Endodermal cell (in vitro differentiated cells): ENCODE measurements around the gene WDR46. TPM values are rescaled to one million over a fixed set of nuclear protein-coding genes. Genes with fewer than 3 reads are reported as not detected.

Source experiments
- DNase-seq: peaks from one replicate; pipeline ENCODE4 v3.0.0-alpha.2; 2017
- H3K27ac ChIP-seq: 2 replicates; pipeline ENCODE4 v1.5.1; 2013; ENCODE audit warnings: mild to moderate bottlenecking, low read depth, low read length, moderate library complexity
- H3K27me3 ChIP-seq: 2 replicates; pipeline ENCODE4 v1.6.1; 2013; ENCODE audit warnings: mild to moderate bottlenecking, low read length, moderate library complexity; ENCODE audit not compliant: insufficient read depth, control insufficient read depth, poor library complexity, severe bottlenecking
- H3K36me3 ChIP-seq: 2 replicates; pipeline ENCODE4 v1.7.0; 2013; ENCODE audit warnings: mild to moderate bottlenecking, low read length, moderate library complexity; ENCODE audit not compliant: control insufficient read depth, insufficient read depth
- H3K4me1 ChIP-seq: one replicate; pipeline ENCODE4 v1.7.0; 2013; ENCODE audit warnings: low read length; ENCODE audit not compliant: control insufficient read depth, insufficient read depth
- H3K4me3 ChIP-seq: 2 replicates; pipeline ENCODE4 v1.5.1; 2013; ENCODE audit warnings: mild to moderate bottlenecking, low read length, moderate library complexity
- H3K9ac ChIP-seq: 2 replicates; pipeline ENCODE4 v1.6.1; 2013; ENCODE audit warnings: mild to moderate bottlenecking, low read length, moderate library complexity; ENCODE audit not compliant: poor library complexity, severe bottlenecking; ENCODE audit errors: extremely low read depth
- H3K9me3 ChIP-seq: 2 replicates; pipeline ENCODE4 v1.6.1; 2013; ENCODE audit warnings: mild to moderate bottlenecking, low read length, moderate library complexity; ENCODE audit not compliant: control insufficient read depth
- H3K27ac Mint-ChIP-seq: 2 replicates; pipeline ENCODE4 v1.8.0; 2020; ENCODE audit warnings: mixed read lengths
- H3K27me3 Mint-ChIP-seq: 2 replicates; pipeline ENCODE4 v1.8.0; 2021; ENCODE audit warnings: mild to moderate bottlenecking, mixed read lengths; ENCODE audit not compliant: insufficient read depth
- H3K36me3 Mint-ChIP-seq: 2 replicates; pipeline ENCODE4 v1.8.0; 2020; ENCODE audit warnings: low read depth, mixed read lengths
- H3K4me1 Mint-ChIP-seq: 2 replicates; pipeline ENCODE4 v1.8.0; 2020; ENCODE audit warnings: mixed read lengths
- H3K4me3 Mint-ChIP-seq: 2 replicates; pipeline ENCODE4 v1.8.0; 2020; ENCODE audit warnings: mild to moderate bottlenecking, moderate library complexity, mixed read lengths
- H3K9me3 Mint-ChIP-seq: 2 replicates; pipeline ENCODE4 v1.8.0; 2020; ENCODE audit warnings: mild to moderate bottlenecking, mixed read lengths
- WGBS, 2 experiments: methylation state at CpG; one replicate each; pipeline versions ENCODE4 v1.1.5 to v1.1.7; 2013; ENCODE audit warnings: missing lambda C conversion rate in 2 of 2, mixed read lengths in 1 of 2; ENCODE audit not compliant: insufficient coverage in 1 of 2, insufficient read length in 1 of 2; 5-methylcytosine and 5-hydroxymethylcytosine counted together
- total RNA-seq, 2 donors: library from RNA; stranded (reverse); fragmentation: NEBNext Ultra II Directional in 1 of 2; extraction: Animal tissue kit (Norgen Biotek cat#: 25700) in 1 of 2; gene quantifications; 2 replicates in 1 of 2; 3 replicates in 1 of 2; pipeline ENCODE4 v1.2.1, GENCODE V29; 2021
- TF ChIP-seq, protein P1 (sequence below): fragments of 200-600 bp; sonication (generic); conservative IDR thresholded peaks from 2 replicates; pipeline ENCODE4 v1.5.0; 2021; ENCODE audit warnings: antibody characterized with exemption, mild to moderate bottlenecking

Gene WDR46
- total RNA-seq, 2 donors from 2014 or later, result 42.9 to 62.5 TPM

DNA sequence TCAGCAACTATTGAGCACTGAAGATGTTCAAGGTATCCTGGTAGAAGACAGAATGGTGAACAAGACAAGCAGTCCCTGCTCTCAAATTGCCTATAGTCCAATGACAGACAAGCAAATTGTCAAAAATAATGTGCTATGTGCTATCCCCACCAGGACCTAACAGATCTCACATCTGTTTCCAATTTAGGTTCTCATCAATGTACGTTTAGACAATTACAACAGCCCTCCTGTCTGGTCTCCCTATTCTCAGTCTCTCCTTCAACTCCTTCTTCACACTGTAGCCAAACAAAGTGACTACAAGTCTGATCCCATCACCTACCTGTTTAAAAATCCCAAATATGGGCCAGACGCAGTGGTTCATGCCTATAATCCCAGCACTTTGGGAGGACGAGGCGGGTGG lies 17.3 kb upstream of the WDR46 start:
- Histone ChIP-seq H3K9me3 (no peaks in the 10 kb centered on the region), H3K36me3 (no peaks in the 10 kb centered on the region), H3K27ac (no peak overlapping the region), H3K4me1 (no peaks in the 10 kb centered on the region), H3K9ac (no peak overlapping the region), H3K27me3 (no peaks in the 10 kb centered on the region), H3K4me3 (no peak overlapping the region)
- H3K36me3 Mint-ChIP-seq, result peaks cover 2% of the 10 kb centered on the region
- H3K4me3 Mint-ChIP-seq, result no peak overlapping the region
- no peaks in the 10 kb centered on the region for H3K4me1 Mint-ChIP-seq
- WGBS, 2 experiments, result 92 to 93% methylated on average over 4 of the region's 4 CpGs
- no peaks in the 10 kb centered on the region for H3K27me3 Mint-ChIP-seq
- H3K27ac Mint-ChIP-seq, result no peak overlapping the region
- TF ChIP-seq, protein P1, sequence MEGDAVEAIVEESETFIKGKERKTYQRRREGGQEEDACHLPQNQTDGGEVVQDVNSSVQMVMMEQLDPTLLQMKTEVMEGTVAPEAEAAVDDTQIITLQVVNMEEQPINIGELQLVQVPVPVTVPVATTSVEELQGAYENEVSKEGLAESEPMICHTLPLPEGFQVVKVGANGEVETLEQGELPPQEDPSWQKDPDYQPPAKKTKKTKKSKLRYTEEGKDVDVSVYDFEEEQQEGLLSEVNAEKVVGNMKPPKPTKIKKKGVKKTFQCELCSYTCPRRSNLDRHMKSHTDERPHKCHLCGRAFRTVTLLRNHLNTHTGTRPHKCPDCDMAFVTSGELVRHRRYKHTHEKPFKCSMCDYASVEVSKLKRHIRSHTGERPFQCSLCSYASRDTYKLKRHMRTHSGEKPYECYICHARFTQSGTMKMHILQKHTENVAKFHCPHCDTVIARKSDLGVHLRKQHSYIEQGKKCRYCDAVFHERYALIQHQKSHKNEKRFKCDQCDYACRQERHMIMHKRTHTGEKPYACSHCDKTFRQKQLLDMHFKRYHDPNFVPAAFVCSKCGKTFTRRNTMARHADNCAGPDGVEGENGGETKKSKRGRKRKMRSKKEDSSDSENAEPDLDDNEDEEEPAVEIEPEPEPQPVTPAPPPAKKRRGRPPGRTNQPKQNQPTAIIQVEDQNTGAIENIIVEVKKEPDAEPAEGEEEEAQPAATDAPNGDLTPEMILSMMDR, result no peak
- no peaks in the 10 kb centered on the region for H3K9me3 Mint-ChIP-seq
- no peak for DNase-seq

DNA sequence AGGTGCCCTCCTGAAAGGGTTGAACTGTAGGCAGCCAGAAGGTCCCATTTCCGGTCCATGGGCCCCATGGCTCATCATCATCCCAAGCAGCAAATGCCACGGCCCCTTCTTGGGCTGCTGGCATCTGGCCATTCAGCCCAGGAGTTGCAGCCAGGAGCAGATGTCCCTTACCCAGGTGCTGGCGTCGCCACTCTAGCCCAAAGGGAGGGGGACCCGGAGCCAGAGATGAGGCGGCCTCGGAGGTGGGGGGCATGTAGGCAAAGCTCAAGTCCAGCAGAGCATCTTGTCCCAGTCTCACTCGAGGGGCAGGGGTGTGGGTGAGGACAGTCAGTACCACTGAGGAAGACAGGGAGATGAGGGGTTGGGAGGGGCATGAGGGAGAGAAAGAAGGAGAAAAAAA lies 16.0 kb upstream of the WDR46 start:
- Histone ChIP-seq H3K4me3 (no peak overlapping the region), H3K36me3 (no peaks in the 10 kb centered on the region), H3K9me3 (no peaks in the 10 kb centered on the region), H3K4me1 (no peaks in the 10 kb centered on the region), H3K27me3 (no peaks in the 10 kb centered on the region), H3K27ac (no peak overlapping the region), H3K9ac (no peak overlapping the region)
- Mint-ChIP-seq H3K27me3 (no peaks in the 10 kb centered on the region), H3K36me3 (peaks cover 2% of the 10 kb centered on the region), H3K4me1 (peaks cover under 1% of the 10 kb centered on the region), H3K9me3 (no peaks in the 10 kb centered on the region), H3K4me3 (no peak overlapping the region), H3K27ac (no peak overlapping the region)
- no peak for DNase-seq
- 93 to 97% methylated on average over 5 to 8 of the region's 8 CpGs for WGBS, 2 experiments
- TF ChIP-seq, protein P1, result no peak

DNA sequence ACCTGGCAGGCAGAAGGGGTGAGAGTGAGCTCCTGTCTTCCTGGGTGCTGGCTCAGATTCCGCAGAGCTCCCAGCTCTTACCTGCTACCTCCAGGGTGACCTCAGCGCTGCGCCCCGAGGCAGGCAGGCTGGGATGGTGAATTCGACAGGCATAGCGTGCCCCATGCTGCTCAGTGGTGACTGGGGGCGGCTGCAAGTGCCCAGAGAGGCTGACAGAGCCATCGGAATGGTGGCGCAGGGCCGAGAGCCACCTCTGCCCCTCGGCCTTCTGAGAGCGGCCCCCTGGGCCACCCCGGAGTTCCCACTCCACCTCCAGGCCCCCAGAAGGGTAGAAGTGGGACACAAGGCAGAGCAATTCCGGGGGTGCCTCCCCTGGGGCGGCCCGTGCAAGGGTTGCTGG lies 15.2 kb upstream of the WDR46 start:
- no peak overlapping the region for H3K4me3 Mint-ChIP-seq
- peaks cover 4% of the 10 kb centered on the region for H3K4me1 Mint-ChIP-seq
- Histone ChIP-seq H3K4me1 (no peaks in the 10 kb centered on the region), H3K27ac (no peak overlapping the region), H3K4me3 (no peak overlapping the region), H3K9ac (no peak overlapping the region), H3K9me3 (no peaks in the 10 kb centered on the region), H3K27me3 (no peaks in the 10 kb centered on the region), H3K36me3 (no peaks in the 10 kb centered on the region)
- WGBS, 2 experiments, result 90 to 95% methylated on average over 10 to 16 of the region's 16 CpGs
- H3K27me3 Mint-ChIP-seq, result no peaks in the 10 kb centered on the region
- H3K27ac Mint-ChIP-seq, result no peak overlapping the region
- no peaks in the 10 kb centered on the region for H3K9me3 Mint-ChIP-seq
- peaks cover 2% of the 10 kb centered on the region for H3K36me3 Mint-ChIP-seq
- no peak for DNase-seq
- TF ChIP-seq, protein P1, result no peak
